HG03521 (cell line): ENCODE results near the gene HINT2.

Source experiments
- ATAC-seq: cut with Tn5 transposase; IDR thresholded peaks from one replicate; pipeline ENCODE4 v1.9.1; 2021; ENCODE audit warnings: mild to moderate bottlenecking, moderate library complexity; ENCODE audit not compliant: unreplicated experiment

The HINT2 gene

DNA sequence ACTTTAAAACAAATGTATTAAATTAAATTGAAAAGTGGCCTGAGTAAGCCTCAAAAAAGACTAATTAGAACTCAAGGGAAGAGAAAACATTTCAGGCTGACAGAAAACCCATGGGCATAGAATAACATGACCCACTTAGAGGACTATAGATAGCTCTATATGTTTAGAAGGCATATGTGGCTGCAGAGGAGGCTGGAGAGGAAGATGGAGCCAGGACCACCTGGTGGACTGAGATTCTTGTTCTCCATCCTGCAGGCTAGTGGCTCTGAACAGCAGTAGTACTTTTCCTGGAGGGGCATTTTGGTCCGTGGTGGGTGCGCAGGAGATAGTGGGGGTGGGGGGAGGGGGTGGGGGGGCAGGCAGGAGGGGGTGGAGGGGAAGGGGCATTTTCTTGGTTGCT, 33.8 kb downstream of the HINT2 start:
- no peak for ATAC-seq

DNA sequence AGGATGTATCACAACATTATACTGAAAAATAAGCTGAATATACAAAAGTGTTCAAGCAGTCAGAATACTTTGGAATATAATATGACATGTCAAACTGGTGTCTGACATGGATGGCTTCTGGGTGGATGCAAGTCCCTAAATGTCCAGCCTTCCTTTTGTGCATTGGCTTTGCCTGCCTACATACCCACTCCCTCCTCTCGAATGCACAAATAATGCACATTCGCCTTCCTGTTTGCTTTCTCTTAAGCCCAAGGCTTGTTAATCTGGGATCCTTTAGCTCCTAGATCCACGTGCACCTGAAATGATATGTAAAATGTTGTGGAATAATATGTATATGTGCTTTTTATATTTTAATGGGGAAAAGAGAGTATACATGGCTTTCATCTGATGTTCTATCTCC, 36.3 kb downstream of the HINT2 start:
- ATAC-seq: no peak

DNA sequence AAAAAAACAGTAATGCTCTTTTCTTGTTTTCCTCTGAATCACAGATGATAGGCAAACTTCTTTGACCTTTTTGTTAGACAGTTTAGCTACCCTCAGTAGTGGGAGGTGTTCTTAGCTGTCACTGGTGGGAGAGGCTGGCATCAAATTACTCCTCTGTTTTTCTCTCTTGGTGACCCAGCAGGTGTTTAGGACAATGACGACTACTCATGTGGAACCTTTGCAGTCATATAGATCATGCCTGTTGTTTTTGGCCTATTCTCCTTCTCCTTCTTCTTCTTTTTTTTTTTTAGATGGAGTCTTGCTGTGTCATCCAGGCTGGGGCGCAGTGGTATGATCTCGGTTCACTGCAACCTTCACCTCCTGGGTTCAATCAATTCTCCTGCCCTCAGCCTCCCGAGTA, 38.8 kb downstream of the HINT2 start:
- no peak for ATAC-seq

DNA sequence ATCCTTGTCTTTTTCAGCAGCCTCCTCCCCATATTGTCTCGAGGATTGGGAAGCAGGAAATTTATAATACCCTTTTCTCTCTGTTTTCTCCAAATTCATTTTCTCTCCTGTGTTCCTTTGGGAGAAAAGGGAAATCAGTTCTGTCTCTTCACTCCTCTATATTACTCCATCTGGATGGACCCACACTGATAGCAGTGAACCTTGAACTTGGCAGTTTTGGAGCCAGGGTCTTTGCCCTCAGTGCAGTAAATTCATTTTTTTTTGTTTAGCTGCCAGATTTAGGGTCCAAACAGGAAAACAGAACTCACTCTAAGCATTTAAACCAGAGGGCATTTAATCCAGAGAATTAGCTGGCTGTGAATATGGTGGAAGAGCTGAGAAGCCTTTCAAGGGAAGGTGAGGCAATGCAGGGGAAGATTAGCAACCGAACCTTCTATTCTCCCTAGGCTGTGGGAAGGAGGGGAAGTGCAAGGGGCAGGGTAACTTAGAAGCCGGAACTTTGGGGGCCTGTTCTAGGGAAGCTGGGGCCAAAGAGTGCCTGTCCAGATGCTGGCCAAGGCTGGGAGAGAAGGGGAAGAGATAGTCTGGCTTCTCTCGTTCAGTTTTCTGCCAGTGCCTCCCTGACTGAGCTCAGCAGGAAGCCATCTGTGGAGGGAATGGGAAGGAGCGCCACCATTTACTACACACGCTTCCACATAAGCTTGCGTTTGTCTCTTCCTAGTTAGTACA, 39.8 kb downstream of the HINT2 start:
- ATAC-seq: no peak

DNA sequence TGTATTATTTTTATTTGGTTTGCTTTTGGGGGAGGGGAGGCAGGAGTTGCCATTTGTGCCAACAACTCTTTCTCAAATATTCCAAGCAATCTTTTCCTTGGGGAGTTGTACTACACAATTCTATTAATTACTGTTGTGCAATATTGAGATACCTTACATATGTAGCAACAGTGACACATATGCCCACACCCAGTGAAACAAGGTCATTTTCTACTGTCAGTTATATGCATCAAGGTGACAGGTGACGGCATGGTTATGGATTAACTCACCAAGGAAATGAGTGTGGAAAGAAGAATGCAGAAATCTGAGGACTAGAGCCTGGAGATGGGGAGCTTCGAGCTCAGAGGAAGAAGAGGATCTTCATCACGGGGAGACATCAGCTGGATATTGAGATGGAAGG, 42.9 kb downstream of the HINT2 start:
- no peak for ATAC-seq

DNA sequence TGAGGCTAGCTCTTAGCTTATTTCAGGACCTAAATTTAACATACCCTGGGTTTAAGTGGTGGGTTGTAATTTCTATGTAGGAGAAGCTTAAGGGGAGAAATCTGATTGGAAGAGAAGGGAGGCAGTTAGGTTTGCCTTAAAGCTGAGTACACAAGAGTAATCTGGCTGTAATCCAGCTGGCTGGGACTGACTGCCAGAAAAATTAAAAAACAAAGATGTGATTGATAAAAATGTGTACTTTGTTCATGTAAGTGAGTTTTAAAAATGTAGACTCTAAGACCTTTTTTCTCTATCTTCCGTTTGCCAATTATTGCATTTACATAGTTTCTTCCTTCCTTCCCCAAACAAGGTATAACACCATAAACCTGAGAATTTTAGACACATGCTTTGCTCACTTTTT, 43.3 kb downstream of the HINT2 start:
- ATAC-seq: no peak

DNA sequence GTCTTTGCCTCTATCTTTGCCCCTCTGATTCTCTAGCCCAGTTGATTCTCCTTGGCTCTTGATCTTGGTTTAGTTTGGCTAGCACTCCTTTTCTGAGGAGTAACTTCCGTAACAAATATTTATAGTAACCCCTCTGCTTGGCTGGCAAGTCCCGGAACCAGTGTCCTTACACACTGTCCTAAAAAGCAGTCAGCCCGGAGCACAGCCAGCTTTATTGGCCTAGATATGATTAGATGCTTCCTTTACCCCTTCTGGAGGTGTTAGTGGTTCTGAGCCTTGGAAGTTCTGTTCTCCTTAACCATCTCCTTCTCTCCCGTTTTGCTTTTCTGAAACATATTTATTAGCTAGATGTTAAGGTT, 43.8 kb downstream of the HINT2 start:
- ATAC-seq: no peak

DNA sequence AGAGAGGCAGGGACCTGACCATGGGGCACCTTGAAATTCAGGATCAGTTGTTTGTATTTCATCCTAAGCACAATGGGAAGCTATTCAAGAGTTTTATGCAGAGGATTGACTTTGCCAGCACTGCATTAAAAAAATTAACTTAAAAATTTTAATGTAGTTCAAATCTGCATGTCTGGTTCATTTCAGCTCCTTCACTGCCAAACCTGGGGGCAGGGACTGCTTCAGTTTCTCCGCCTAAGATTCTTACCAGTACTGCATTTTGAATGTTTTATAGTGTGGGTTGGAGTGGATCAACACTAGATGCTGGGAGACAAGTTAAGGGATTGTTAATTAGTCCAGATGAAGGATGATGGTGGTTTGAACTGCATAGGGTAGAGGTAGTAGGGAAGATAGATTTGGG, 45.1 kb downstream of the HINT2 start:
- no peak for ATAC-seq

DNA sequence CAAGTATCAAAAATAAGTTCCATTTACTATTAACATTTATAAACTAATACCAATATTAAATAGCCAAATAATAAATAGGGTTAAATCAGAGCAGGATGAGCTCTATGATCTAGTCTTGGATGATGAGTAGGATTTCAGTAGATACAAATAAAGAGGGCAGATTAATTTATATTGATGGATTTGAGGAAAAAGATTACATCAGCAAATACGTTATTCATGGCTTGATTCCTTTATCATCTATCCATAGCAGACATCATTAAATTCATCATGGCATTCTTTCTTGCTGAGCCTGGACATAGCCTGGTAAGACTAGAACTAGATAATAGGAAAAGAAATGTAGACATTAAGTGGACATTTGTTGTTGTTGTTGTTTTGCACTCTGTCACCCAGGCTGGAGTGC, 47.4 kb downstream of the HINT2 start:
- ATAC-seq: no peak

DNA sequence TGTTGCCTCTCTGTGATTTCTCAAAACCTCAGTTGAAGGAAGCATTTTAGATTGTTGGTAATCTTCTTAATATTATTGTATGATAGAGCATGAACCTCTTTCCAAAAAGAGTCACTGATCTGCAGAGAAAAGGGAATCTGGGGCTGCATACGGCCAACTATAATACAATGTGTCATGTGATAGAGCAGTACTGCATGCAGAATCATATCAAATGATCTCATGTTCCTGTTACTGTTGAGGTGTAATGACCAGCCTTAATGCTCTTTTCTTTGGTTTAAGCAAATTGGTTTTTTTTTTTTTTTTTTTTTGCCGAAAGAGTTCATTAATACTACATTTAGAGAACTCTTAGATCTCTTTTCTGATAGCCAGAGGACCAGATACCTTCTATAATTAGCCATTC, 47.8 kb downstream of the HINT2 start:
- no peak for ATAC-seq

DNA sequence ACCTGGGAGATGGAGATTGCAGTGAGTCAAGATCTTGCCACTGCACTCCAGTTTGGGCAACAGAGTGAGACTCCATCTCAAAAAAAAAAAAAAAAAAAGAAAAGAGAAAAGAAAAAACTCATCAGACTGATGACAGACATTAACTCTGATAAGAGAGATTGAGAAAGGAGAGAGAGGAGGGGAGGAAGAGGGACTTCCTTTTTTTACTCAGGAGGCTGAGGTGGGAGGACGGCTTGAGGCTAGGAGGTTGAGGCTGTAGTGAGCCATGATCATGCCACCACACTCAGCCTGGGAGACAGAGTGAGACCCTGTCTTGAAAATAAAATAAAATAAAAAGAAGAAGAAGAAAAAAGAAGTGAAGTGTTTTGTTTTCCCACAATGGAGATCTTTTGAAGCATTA, 51.0 kb downstream of the HINT2 start:
- ATAC-seq: no peak

DNA sequence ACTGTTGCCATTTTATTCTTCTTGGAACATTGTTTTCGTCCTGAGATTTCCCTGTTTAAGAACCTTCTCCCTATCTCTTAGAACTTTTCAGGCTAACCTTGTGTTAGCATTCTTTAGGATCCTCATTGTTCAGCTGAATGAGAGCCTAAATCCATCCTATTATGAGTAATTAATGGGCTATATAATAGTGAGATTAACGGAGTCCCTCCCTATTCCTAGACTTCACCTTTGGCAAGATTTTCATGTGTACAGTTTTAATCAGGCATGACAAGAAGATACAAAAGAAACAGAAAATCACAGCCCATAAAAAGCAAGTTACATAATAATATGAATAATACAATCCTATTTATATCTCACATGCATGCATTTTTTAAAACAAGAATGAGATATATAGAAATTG, 51.7 kb downstream of the HINT2 start:
- ATAC-seq: no peak
